Endometrial microvascular endothelial cells (primary cell): ENCODE data around the gene ADGRD2. TPM values are rescaled to one million over a fixed set of nuclear protein-coding genes. Genes with fewer than 3 reads are reported as not detected.
"Not testable (repeated sequence)": the region's sequence is repeated elsewhere in the genome, so short reads cannot be mapped to it uniquely, and the experiment has no call there.

ENCODE experiments used
- in situ Hi-C: cut with HindIII; loops from 2 replicates; pipeline ENCODE4 v1.10.0; 2017; ENCODE audit warnings: low sequenced_read_pairs, low pct_unique_long_range_greater_than_20kb; ENCODE audit errors: inconsistent ontology term
- total RNA-seq: library from RNA; depleted of rRNA; stranded (reverse); fragments of >200 nt; gene quantifications from one replicate; pipeline ENCODE4 v1.2.3, GENCODE V29; 2015; ENCODE audit errors: inconsistent ontology term

The ADGRD2 gene
- total RNA-seq = not detected

GRCh38 chr9:124450241-124450924, at the start of gene ADGRD2:
Gene ADGRD2 (plus strand): TSS chr9:124450451. CDS start chr9:124451667, 1,216 bp downstream.
- in situ Hi-C loops = no loop called here

- in situ Hi-C loops = no loop called here
Measured at GRCh38 chr9:124403246-124403645, 47.0 kb upstream of the ADGRD2 start.

GRCh38 chr9:124409410-124409809, 40.8 kb upstream of the ADGRD2 start:
- in situ Hi-C loops = no loop called here

GRCh38 chr9:124410321-124410913, 39.8 kb upstream of the ADGRD2 start:
- in situ Hi-C loops = no loop called here

- in situ Hi-C loops = no loop called here
Measured at GRCh38 chr9:124411514-124412227, 38.6 kb upstream of the ADGRD2 start.

GRCh38 chr9:124412228-124412575, 38.0 kb upstream of the ADGRD2 start:
- in situ Hi-C loops = no loop called here

GRCh38 chr9:124414612-124415011, 35.6 kb upstream of the ADGRD2 start:
- in situ Hi-C loops = no loop called here

- in situ Hi-C loops = no loop called here
Measured at GRCh38 chr9:124415102-124415851, 35.0 kb upstream of the ADGRD2 start, which contains the start of gene PSMB7. Gene PSMB7 (minus strand): TSS chr9:124415442. CDS start chr9:124415425, 17 bp downstream.

GRCh38 chr9:124415852-124416484, 34.3 kb upstream of the ADGRD2 start:
- in situ Hi-C loops = no loop called here

GRCh38 chr9:124419832-124420489, 30.3 kb upstream of the ADGRD2 start:
- in situ Hi-C loops = no loop called here

- in situ Hi-C loops = no loop called here
Measured at GRCh38 chr9:124420991-124421543, 29.2 kb upstream of the ADGRD2 start.

GRCh38 chr9:124423155-124423554, 27.1 kb upstream of the ADGRD2 start:
- in situ Hi-C loops = no loop called here

GRCh38 chr9:124423591-124423990, 26.7 kb upstream of the ADGRD2 start:
- in situ Hi-C loops = no loop called here

GRCh38 chr9:124425733-124426132, 24.5 kb upstream of the ADGRD2 start:
- in situ Hi-C loops = not testable (repeated sequence)

- in situ Hi-C loops = no loop called here
Measured at GRCh38 chr9:124426361-124426760, 23.9 kb upstream of the ADGRD2 start.

GRCh38 chr9:124427281-124427680, 23.0 kb upstream of the ADGRD2 start:
- in situ Hi-C loops = no loop called here

GRCh38 chr9:124428751-124429529, 21.3 kb upstream of the ADGRD2 start:
- in situ Hi-C loops = no loop called here

GRCh38 chr9:124429530-124429867, 20.8 kb upstream of the ADGRD2 start:
- in situ Hi-C loops = no loop called here
